AG09319 (cell line): ENCODE results near the gene SEC62.

Source experiments
- DNase-seq: peaks from one replicate; pipeline ENCODE4 v3.0.0-alpha.2; 2010; ENCODE audit warnings: low read depth; ENCODE audit errors: extremely low read depth
- TF ChIP-seq, protein P1 (sequence below): IDR thresholded peaks from 2 replicates; pipeline ENCODE4 v1.5.1; 2011; ENCODE audit warnings: low read depth, mild to moderate bottlenecking, inconsistent platforms, low read length, moderate library complexity

The SEC62 gene

DNA sequence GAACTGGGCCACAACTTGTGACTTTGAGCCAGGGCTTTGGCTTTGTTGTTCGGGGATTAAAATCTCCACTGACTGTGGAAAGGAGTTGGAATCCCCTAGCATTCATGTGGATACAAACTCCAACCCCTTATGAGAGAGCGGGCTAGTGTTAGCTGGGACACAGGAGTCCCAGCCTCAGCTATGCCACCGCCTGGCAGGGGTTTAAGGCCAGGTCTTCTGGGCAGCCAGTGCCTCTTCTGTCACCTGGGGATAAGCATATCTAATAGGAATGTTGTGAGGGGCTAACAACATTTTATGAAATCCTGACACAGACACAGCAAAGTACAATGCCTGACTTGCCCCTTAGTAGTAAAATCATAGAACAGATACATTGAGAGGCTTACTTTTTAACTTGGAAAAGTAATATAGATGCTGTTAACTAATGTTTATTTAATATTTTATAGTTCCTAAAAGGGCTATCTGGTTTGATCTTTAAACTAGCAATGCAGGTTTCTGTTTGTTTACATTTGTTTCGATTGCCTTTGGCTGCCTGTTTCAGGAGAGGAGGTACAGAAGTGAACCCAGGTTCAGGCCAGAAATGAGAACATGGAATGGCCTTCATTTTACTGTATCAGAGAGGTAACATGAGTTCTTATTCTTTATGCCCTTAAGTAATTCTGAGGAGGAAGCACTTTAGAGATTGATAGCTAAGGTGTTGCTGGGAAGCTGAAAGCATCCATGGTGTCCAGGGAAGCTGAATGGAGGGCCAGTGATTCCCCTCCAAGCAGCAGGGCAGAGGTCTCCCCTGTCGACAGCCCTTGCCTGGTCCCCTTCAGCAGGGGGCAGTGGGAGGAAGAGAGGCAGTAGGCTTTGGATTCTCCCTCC lies 79.9 kb downstream of the SEC62 start:
- TF ChIP-seq, protein P1, sequence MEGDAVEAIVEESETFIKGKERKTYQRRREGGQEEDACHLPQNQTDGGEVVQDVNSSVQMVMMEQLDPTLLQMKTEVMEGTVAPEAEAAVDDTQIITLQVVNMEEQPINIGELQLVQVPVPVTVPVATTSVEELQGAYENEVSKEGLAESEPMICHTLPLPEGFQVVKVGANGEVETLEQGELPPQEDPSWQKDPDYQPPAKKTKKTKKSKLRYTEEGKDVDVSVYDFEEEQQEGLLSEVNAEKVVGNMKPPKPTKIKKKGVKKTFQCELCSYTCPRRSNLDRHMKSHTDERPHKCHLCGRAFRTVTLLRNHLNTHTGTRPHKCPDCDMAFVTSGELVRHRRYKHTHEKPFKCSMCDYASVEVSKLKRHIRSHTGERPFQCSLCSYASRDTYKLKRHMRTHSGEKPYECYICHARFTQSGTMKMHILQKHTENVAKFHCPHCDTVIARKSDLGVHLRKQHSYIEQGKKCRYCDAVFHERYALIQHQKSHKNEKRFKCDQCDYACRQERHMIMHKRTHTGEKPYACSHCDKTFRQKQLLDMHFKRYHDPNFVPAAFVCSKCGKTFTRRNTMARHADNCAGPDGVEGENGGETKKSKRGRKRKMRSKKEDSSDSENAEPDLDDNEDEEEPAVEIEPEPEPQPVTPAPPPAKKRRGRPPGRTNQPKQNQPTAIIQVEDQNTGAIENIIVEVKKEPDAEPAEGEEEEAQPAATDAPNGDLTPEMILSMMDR, result no peak
- DNase-seq, result no peak

DNA sequence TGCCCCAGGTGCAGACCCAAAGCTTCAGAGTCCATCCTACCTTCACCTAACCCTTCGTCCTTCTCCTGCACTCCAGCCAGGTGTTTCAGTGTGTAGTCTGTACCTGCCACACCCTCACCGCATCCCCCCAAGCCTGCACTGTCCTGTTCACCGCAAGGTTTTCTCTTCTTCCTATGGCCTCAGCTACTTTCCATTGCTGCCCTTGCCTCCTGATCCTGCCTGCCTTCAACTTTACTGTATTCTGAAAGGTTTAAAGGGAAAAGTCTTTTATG lies 80.5 kb downstream of the SEC62 start:
- TF ChIP-seq, protein P1, result no peak
- no peak for DNase-seq
